Stimulated activated naive CD4-positive, alpha-beta T cell (primary cell): Measurements from ENCODE around the gene UBE2S.
A peak's percentile ranks its signal among the peaks of the same experiment; 100 is the strongest.
"Not testable (repeated sequence)": the region's sequence is repeated elsewhere in the genome, so short reads cannot be mapped to it uniquely, and the experiment has no call there.

ENCODE experiments used
- DNase-seq, 6 experiments: peaks; one replicate each; lab custom pipeline; 2025; lab: John Stamatoyannopoulos, UW

UBE2S gene

DNA sequence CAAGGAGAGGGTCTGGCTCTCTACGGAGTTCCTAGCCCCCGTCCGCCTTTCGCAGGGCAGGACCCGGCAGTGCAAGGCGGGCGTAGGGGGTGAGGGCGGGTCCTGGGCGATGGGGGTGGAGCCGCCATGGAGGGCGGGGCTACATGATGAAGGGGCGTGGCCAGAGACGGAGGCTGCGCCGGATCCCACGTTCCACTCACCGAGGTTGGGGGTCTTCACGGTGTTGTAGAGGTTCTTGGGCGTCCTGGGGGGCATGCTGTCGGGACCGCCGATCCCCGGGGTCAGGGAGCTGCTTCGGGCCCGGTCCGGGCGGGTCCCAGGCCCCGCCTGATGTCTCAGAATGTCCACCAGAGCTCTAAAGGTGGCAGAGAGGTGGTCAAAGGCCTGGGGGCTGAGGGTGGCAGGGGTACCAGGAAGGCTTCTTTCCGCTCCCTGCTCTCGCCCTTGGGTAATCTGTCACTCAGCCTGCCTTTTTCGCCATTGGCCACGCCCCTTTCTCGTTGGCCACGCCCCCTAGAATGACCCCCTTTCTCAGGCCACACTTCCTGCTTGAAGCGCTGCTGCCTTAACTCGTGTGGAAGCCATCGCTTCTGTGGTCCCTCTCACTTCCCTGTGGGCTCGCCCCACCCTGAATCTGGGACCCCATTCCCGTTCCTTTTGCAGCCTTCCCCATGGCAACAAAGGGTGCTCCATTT lies 33.0 kb upstream of the UBE2S start:
- no peak for DNase-seq

DNA sequence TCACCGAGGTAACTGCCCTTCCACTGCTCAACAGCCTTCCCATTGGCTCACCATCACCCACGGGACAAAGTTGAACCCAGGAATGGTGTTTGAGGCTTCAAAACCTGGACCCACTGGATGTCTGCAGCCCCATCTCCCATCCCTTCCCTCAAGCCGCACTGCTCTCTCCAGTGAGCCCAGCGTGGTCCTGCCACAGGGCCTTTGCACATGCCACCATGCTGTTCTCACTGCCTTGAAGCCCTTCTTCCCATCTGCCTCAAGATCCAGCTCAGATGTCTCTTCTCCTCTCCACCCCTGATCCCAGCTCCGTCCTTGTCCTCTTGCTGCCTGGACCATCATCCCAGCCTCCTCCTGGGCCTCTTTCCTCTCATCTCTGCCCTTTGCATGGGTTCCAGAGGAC lies 31.5 kb upstream of the UBE2S start:
- no peak for DNase-seq

DNA sequence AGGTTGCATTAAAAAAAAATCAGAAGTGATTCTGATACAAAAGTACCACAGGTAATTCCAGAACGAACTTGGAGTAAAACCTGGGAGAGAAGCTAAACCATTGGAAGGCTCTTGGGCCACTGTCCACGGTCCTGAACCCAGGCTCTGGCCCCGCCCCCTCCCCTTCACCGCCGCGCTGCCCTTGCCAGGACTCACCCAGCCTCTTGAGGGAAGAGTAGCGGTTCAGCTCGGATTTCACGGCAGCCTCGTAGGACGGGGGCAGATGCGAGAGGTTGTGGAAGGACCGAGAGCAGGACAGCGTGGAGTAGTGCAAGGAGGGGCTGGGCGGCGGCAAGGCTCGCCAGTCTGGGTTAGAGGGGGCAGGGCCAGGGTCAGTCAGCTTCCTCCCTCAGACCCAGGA lies 29.8 kb upstream of the UBE2S start:
- DNase-seq, result peak in 1 of 6 experiments; percentile 23

DNA sequence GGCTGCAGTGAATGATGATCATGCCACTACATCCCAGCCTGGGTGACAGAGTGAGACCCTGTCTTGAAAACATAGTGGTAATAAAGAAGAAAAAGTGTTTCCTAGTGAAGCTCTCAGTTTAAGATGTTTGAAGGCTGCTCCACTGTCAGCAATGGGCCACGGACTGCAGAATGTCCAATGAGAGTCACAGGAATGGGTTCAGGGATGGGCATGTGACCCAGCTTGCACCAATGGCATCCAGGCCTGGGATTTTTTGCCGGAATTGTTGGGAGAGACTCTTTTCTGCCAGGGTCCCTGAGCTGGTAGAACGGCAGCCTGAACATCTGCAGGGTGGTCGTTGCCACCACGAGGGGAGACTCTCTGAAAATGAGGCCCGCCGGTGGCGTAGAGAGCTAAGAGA lies 29.3 kb upstream of the UBE2S start:
- DNase-seq, result no peak

DNA sequence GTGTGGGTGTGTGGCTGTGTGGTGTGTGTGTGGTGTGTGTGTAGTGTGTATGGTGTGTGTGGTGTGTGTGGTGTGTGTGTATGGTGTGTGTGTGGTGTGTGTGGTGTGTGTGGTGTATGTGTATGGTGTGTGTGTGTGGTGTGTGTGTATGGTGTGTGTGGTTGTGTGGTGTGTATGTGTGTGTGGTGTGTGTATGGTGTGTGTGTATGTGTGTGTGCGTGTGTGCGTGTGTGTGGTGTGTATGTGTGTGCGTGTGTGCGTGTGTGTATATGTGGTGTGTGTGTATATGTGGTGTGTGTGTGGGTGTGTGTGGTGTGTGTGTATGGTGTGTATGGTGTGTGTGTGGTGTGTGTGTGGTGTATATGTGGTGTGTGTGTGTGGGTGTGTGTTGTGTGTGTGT lies 27.4 kb upstream of the UBE2S start:
- no peak for DNase-seq

DNA sequence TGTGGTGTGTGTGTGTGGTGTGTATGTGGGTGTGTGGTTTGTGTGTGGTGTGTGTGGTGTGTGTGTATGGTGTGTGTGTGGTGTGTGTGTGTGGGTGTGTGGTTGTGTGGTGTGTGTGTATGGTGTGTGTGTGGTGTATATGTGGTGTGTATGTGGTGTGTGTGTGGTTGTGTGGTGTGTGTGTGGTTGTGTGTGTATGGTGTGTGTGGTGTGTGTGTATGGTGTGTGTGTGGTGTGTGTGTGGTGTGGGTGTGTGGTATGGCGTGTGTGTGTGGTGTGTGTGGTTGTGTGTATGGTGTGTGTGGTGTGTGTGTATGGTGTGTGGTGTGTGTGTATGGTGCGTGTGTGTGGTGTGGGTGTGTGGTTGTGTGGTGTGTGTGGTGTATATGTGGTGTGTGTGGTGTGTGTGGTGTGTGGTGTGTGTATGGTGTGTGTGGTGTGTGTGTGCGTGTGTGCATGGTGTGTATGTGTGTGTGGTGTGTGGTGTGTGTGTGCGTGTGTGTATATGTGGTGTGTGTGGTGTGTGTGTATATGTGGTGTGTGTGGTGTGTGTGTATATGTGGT lies 26.9 kb upstream of the UBE2S start:
- DNase-seq, result no peak

DNA sequence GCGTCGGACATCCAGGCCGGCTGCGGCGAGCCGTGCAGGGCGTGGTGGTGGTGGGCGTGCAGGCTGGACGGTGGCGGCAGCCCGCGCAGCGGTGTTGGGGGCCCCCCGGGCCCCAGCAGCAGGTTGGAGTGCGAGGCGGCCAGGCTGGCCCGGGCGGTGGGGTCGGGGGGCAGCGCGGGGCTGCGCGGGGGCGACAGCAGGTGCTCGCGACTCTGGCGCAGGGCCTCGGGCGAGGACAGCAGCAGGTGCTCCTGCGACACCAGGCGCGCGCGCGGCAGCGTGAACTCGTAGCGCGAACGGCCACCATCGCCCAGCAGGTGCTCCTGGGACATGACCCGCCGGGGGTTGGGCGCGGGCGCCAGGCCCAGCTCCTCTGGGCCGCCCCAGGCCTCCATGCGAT lies 25.7 kb upstream of the UBE2S start:
- no peak for DNase-seq

DNA sequence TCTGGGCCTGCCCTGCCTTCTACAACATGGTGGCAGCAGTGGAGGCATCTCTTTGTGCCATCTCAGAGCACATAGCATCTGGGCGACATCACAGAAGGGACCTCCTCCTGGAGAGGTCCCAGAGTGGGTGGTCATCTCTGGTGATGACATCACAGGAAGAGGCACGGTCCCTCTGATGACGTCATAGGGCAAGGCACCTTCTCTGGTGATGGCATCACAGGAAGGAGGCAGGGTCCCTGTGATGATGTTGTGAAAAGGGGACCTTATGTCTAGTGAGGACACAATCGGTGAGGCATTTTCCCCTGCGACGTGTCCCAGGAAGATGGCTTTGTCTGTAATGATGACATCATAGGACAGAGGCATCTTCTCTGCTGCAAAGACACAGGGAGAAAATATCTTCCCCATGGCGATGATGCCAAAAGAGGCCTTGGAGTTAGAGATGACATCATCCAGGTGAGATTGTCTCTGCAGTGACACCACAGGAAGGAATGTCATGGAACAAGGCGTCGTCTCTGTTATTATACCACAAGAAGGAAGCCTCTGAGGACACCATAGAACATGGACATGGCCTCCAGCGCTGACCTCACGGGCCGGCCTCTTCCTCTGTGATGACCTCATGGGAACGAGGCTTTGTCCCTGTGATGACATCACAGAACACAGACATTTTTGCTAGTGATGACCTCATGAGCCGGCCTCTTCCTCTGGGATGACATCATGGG lies 24.8 kb upstream of the UBE2S start:
- DNase-seq, result no peak

DNA sequence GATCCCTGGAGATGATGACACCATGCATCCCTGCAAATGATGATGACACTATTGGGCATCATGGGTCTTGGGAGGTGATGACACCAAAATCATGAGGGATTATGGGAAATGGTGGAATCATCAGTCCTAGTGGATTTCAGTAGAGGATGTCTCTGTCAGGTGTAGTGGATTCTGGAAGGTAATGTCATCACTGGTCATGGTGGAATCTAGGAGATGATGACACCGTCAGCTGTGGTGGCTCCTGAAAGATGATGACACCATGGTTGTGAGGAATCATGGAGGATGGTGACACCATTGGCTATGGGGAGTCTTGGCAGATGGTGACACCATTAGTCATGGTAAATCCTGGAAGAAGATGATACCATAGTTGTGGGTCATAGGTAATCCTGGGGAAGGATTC lies 23.6 kb upstream of the UBE2S start:
- DNase-seq, result no peak

DNA sequence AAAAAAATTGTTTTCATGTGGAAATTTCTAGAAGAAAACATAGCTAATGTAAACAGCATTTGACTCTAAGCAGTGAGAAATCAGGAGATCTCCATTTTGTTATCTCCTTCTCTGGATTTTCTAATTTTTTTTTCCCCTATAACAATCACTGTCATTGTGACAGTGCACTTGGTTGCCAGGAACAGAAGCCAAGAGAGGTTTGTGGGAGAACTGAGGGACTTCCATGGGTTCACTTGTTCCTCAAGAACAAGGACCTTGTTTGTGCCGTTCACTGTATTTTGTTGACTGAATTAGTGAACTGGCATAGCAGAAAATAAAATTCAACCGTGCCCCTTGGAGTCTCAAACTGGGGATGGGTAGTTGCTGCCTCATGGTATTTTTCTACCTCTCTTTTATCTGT lies 18.5 kb upstream of the UBE2S start:
- no peak for DNase-seq

DNA sequence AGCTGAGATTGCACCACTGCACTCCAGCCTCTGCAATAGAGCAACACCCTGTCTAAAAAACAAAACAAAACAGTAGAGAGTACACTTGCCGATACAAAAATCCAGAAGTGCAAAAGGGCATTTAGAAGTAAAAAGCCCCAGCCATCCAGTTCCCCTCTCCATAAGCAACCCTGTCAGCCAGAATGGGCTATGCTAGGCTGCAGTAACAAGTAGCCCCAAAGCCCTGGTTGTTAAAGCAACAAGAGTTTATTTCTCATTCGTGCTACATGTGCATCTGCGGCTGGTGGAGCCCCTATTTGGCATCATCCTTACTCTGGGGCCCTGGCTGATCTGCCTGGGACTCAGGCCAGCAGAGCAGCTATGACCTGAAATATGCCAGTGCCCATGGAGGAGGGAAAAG lies 16.9 kb upstream of the UBE2S start:
- no peak for DNase-seq

DNA sequence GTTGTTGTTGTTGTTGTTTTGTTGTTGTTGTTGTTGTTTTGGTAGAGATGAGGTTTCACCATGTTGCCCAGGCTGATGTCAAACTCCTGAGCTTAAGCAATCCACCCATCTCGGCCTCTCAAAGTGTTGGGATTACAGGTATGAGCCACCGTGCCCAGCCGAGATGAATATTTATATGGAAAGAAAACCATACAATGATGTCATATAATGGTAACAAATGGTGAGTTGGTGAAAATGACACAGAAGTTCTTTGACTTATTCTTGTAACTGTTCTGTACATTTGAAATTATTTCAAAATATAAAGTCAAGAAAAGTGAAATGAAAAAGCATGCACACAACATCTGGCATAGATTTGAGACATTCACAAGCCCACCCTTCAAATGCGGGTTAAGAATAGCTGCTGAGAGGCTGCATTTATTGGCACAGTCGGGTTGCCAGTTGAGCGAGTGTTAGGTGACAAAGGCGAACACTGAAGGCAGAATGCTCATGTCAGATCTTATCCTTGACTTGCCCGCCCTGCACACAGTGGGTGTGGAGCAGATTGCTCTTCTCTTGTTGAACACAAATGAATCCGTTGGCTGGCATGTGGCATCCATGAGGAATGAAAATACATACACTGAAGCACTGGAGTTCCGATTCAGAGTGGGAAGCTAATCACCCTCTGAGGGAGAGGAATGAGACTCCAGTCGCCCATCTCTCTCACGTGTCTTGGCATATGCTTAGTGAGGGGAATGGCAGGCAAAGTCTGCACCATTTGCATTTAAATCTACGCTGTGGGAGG lies 15.8 kb upstream of the UBE2S start:
- no peak for DNase-seq

DNA sequence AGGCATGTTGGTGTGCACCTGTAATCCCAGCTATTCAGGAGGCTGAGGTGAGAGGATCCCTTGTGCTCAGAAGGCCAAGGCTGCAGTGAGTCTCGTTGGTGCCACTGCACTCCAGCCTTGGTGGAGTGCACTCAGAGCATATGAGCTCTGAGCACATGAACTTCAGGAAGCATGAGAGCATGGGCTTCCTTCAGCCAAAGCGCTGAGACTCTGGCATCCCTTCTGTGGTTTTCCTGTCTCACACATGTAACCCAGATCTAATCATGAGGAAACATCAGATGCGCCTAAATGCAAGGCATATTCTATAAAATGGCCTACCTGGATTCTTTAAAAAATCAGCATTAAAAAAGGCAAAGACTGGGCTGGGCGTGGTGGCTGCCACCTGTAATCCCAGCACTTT lies 13.7 kb upstream of the UBE2S start:
- peak in 3 of 6 experiments; percentile 32 to 46 (median 45) for DNase-seq

DNA sequence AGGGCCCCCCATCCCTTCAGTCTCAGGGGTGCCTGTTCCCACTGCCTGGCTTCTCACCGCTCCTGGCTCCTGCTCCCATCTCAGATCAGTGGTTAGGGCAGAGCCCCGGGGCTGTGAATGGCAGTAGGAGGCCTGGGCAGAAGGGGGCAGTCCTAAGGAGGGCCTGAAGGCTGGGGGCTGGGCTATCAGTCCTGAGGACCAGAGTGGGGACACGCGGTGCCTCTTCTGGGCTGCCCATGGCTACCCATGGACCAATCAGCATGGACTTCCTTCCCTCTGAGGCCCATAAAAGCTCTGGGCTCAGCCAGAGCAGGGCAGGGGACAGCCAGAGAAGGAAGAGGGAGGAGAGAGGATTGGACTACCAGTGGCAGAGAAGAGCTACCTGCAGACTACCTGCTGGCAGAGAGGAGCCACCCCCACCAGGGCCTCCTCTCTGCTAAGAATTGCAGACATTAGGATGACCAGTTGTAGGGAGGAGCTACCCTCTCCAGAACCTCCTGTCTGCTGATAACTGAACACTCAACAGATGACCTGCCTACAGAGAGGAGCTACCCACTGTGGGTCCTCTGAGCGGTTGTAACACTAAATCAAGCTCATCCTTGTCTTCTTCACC lies 12.1 kb upstream of the UBE2S start:
- no peak for DNase-seq

DNA sequence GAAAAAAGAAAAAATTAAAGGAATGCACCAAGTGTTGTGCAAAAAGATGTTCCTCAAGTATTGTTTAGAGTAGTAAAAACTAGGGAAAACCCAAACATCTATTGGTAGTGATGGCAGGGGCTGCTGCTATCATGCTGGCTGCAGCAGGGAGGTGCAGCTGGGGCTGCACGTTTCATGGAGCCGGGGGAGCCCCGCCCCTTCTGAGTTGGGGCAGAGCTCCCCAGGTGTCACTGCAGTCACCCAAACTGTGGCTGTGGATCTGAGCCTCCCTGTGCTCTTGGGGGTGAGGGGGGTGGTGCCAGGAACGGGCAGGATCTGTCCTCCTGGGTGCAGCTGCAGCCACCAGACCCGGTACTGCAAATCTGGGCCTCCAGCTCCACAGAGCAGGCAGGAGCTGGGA lies 11.5 kb upstream of the UBE2S start:
- DNase-seq, result no peak

DNA sequence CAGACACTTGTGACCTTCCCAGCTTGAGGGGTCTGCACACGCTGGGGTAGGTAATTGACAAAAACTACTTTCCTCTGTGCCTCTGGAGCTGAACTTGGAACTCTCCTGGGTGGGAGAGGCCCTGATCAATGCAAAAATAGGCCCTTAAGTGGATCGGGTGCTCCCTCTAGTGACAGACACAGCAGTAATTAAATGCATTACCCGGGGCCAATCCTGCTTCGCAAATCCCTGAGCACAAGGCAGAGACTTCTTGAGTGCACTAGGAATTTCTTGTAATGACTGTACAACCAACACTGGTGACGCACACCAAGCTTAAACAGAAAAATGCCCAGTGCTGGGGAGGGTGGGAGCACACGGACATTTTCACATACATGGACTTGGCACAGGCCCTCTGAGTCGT lies 10.6 kb upstream of the UBE2S start:
- peak; percentile 26 to 64 (median 44) for DNase-seq

DNA sequence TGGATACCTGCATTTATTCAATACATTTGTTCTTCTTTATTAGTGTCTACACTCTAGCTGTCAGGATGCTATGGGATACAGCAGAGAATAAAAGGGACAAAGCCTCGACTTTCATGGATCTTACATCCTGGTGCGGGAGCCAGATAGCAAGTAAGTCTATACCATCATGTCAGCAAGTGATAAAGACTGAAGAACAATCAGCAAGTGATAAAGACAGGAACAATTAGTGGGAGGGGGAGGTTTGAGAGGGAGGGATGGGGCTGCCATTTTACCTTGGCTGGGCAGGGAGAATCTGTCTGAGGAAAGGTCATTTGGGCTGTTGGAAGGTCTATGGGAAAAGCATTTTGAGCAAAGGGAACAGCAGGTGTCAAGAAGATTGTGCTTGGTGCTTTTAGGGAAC lies 2.6 kb upstream of the UBE2S start:
- DNase-seq, result no peak

DNA sequence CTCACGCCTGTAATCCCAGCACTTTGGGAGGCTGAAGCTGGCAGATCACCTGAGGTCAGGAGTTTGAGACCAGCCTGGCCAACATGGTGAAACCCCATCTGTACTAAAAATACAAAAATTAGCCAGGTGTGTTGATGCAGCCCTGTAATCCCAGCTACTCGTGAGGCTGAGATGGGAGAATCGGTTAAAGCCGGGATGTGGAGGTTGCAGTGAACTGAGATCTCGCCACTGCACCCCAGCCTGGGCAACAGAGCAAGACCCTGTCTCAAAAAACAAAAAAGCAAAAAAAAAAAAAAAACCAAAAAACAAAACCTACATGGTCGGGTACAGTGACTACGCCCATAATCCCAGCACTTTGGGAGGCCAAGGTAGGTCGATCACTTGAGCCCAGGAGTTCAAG lies 1.6 kb upstream of the UBE2S start:
- DNase-seq, result not testable (repeated sequence)

DNA sequence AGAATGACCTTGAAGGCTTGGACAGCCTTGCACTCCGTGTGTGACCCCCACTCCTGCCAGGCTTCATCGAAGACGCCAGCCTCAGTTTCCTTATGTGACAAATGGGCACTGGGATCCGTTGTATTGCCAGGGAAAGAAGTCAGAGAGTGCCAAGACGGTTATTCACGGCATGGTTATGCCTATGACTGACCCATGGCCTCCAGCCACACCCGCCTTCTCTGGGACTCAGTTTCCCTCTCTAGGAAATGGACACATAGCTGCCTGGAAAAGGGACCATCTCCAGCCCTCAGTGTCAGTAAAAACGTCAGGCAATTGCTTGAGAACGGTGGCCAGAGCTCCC lies 915 bp upstream of the UBE2S start:
- DNase-seq, result no peak

DNA sequence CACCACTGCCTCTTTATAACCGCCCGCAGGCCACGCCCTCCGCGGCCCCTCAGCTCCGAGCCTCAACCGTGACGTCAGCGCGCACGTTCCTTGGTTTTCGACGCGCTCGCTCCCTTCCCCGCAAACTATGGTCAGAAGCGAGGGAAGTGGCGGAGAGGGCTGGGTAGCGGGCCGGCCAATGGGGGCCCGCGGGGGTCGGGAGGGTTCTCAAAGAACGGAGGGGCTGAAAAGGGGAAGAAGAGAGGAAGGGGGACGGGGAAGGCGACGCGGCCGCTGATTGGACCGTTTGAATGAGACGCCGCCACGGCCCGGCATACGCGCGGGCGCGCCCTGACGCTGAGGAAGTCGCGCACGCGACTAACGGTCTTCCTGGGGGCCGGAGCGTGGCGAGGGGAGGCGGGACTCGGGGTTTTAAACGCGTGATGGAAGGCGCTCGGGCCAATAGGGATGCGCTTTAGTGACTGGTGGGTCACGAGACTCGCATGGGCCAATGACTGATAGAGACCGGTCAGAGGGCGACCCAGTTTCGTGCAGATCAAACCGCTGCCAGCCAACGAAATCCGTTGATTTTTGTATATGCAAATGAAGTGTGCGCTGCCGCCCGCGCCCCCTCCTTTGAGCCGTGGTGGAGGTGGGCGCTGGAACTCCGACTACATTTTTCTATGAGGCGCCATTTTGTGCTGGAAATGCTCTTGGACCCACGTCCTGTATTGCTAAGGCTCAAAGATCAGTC lies 378 bp upstream of the UBE2S start:
- DNase-seq, result peak; percentile 95 to 98 (median 97)

DNA sequence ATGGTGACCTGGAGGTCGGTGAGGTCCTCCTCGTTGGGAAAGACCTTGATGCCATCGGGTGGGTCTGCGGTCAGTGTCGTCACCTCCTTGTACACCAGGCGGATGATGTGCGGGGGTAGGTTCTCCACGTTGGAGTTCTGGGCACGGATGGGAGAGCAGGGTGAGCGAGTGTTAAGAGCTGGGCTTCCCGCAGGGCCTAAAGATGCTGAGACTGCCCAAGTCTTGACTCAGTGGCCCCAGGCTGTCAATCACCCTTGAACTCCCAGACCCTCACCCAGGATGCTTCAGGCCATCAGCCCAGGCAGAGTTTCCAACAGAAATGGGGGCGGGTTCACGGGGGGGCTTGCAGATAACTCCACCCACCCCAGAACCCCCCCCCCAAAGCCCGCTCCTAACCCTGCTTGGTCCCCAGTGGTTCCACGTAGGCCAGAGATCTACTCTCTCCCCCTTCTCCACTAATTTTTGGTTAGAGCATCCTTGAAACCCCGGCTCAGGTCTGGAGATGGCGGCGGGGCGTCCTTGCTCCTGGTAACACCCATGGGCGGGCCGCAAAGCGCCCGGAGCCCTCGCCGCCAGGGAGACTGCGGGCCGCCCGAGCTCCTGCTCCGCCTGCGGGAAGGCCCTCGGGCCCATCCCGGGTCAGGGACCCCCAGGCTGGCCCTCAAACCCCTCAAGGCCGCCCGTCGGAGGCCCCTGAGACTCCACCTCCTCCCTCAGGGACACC lies 600 bp downstream of the UBE2S start:
- DNase-seq, result peak in 2 of 6 experiments; percentile 47 to 61
